GM12872 (cell line): ENCODE results near the gene ITPR2.

ENCODE experiments used
- CTCF ChIP-seq: IDR thresholded peaks from 3 replicates; pipeline ENCODE4 v1.5.1; 2011; ENCODE audit warnings: low read depth, mild to moderate bottlenecking, low read length, moderate library complexity; ENCODE audit not compliant: insufficient read depth

Gene ITPR2

GRCh38 chr12:26609986-26610385, 223.0 kb downstream of the ITPR2 start:
- no peak for TF ChIP-seq CTCF

- no peak for TF ChIP-seq CTCF
Measured at GRCh38 chr12:26608706-26609105, 224.3 kb downstream of the ITPR2 start.

GRCh38 chr12:26608273-26608672, 224.7 kb downstream of the ITPR2 start:
- TF ChIP-seq CTCF, result no peak

GRCh38 chr12:26606911-26607310, 226.1 kb downstream of the ITPR2 start:
- no peak for TF ChIP-seq CTCF

- no peak for TF ChIP-seq CTCF
Measured at GRCh38 chr12:26599096-26599695, 233.8 kb downstream of the ITPR2 start.

- no peak for TF ChIP-seq CTCF
Measured at GRCh38 chr12:26595806-26596205, 237.2 kb downstream of the ITPR2 start.

GRCh38 chr12:26580619-26581018, 252.4 kb downstream of the ITPR2 start:
- no peak for TF ChIP-seq CTCF
